Mammary epithelial cell (primary cell): ENCODE data around the gene ZNF627.

Experiments used
- EZH2 ChIP-seq: IDR thresholded peaks from 2 replicates; pipeline ENCODE4 v1.6.1; 2012; ENCODE audit warnings: low read length, inconsistent platforms, borderline replicate concordance
- TF ChIP-seq, protein P1 (sequence below), 2 donors: IDR thresholded peaks in 1 of 2; conservative IDR thresholded peaks in 1 of 2; 2 replicates each; pipeline ENCODE4 v1.5.1; 2011 to 2012; ENCODE audit warnings: inconsistent platforms in 2 of 2, low read length in 2 of 2, mild to moderate bottlenecking in 2 of 2, control low read depth in 1 of 2, low read depth in 1 of 2; ENCODE audit not compliant: insufficient read depth in 1 of 2; ENCODE audit errors: extremely low read depth in 1 of 2

DNA sequence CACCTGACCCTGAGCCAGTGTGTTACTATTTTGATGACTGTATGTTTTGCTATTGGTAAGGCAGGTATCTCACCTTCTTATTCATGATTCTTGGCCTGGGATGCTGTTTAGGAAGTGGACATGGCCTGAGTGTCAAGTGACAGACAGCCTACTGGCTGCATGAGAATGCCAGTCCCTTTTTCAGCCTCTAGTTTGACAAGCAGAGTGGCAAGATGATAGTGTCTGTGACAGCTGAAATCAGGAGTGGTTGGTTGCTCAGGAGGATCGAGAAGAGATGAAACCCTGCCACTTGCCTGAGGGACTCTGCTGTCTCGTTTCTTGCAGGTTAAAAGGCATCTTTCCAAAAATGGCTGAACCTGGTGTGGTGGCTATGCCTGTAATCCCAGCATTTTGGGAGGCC is 31.1 kb upstream of the ZNF627 start:
- TF ChIP-seq, protein P1, sequence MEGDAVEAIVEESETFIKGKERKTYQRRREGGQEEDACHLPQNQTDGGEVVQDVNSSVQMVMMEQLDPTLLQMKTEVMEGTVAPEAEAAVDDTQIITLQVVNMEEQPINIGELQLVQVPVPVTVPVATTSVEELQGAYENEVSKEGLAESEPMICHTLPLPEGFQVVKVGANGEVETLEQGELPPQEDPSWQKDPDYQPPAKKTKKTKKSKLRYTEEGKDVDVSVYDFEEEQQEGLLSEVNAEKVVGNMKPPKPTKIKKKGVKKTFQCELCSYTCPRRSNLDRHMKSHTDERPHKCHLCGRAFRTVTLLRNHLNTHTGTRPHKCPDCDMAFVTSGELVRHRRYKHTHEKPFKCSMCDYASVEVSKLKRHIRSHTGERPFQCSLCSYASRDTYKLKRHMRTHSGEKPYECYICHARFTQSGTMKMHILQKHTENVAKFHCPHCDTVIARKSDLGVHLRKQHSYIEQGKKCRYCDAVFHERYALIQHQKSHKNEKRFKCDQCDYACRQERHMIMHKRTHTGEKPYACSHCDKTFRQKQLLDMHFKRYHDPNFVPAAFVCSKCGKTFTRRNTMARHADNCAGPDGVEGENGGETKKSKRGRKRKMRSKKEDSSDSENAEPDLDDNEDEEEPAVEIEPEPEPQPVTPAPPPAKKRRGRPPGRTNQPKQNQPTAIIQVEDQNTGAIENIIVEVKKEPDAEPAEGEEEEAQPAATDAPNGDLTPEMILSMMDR (conservative IDR thresholded peaks at IDR 0.05 in 1 of 2, IDR thresholded peaks at IDR 0.05 in 1 of 2; ENCODE audit: extremely low read depth in 1 of 2, insufficient read depth in 1 of 2, low read depth in 1 of 2, low read length in 2 of 2), result no peak
- no peak for TF ChIP-seq EZH2
